Activated T-helper 2 cell treated with anti-CD3 and anti-CD28 coated beads, Interferon-gamma antibody, Interleukin-2, Interleukin-4, amounts not matched to agents 10 μg/mL and 5 μg/mL and 100 μg/mL, durations not matched to agents 14 hours and 24 hours and 36 hours (primary cell): Measurements from ENCODE around the gene CEACAM3. TPM values are rescaled to one million over a fixed set of nuclear protein-coding genes. Genes with fewer than 3 reads are reported as not detected.
A peak's percentile ranks its signal among the peaks of the same experiment; 100 is the strongest.

Source experiments
- DNase-seq: peaks from one replicate; pipeline ENCODE4 v3.0.0; 2021; ENCODE audit warnings: low spot score
- H3K27ac Mint-ChIP-seq: one replicate; pipeline ENCODE4 v1.8.0; 2021; ENCODE audit warnings: mixed read lengths
- H3K27me3 Mint-ChIP-seq: one replicate; pipeline ENCODE4 v1.8.0; 2021; ENCODE audit warnings: low read depth, mixed read lengths
- H3K36me3 Mint-ChIP-seq: one replicate; pipeline ENCODE4 v1.8.0; 2021; ENCODE audit warnings: low read depth, mixed read lengths
- H3K4me1 Mint-ChIP-seq: one replicate; pipeline ENCODE4 v1.8.0; 2021; ENCODE audit warnings: low read depth, mixed read lengths
- H3K4me3 Mint-ChIP-seq: one replicate; pipeline ENCODE4 v1.8.0; 2021; ENCODE audit warnings: low read depth, mild to moderate bottlenecking, moderate library complexity, mixed read lengths
- H3K9me3 Mint-ChIP-seq: one replicate; pipeline ENCODE4 v1.8.0; 2021; ENCODE audit warnings: mixed read lengths
- intact Hi-C: fragments of 100-400 bp; cut with micrococcal nuclease; formaldehyde crosslinking; loops from one replicate; pipeline ENCODE4 v1.15.1; 2023
- total RNA-seq: library from RNA; stranded (reverse); gene quantifications from 2 replicates; pipeline ENCODE4 v1.2.3, GENCODE V29; 2022

The CEACAM3 gene
- total RNA-seq, 1 donor from 2014 or later = not detected

- H3K4me1 Mint-ChIP-seq = no peaks in the 10 kb centered on the region
- no peak for DNase-seq
- no peaks in the 10 kb centered on the region for H3K9me3 Mint-ChIP-seq
- no peak overlapping the region for H3K27ac Mint-ChIP-seq
- H3K27me3 Mint-ChIP-seq = peaks cover 29% of the 10 kb centered on the region
- H3K4me3 Mint-ChIP-seq = no peak overlapping the region
- intact Hi-C loops = no loop called here
- H3K36me3 Mint-ChIP-seq = no peaks in the 10 kb centered on the region
Measured at GRCh38 chr19:41853768-41854167, 57.4 kb downstream of the CEACAM3 start.

GRCh38 chr19:41859213-41859617 lies 62.8 kb downstream of the CEACAM3 start:
- no peak overlapping the region for H3K27ac Mint-ChIP-seq
- intact Hi-C loops = loop anchor here (1.0 to 5.0 kb wide), 3 partner anchors 86 to 768 kb away; partner anchors contain the start of gene RABAC1
- no peaks in the 10 kb centered on the region for H3K9me3 Mint-ChIP-seq

GRCh38 chr19:41859618-41860418 lies 63.4 kb downstream of the CEACAM3 start, which contains the start of gene RPS19:
RPS19 (plus strand) TSS chr19:41860255; CDS start chr19:41860775, 520 bp downstream.
- Mint-ChIP-seq H3K9me3 (no peaks in the 10 kb centered on the region), H3K27ac (peak within 1 kb of the TSS; percentile 99), H3K4me1 (peaks cover 35% of the 10 kb centered on the region), H3K4me3 (peak within 1 kb of the TSS; percentile 94), H3K27me3 (peaks cover 4% of the 10 kb centered on the region), H3K36me3 (peaks cover 44% of the 10 kb centered on the region)
- intact Hi-C loops = loop anchor here (1.0 to 5.0 kb wide), 6 partner anchors 11 to 767 kb away; partner anchors contain the start of gene RABAC1
- peak; percentile 97 for DNase-seq

More at GRCh38 chr19:41859213-41859617, 62.8 kb downstream of the CEACAM3 start:
- H3K4me1 Mint-ChIP-seq = peaks cover 29% of the 10 kb centered on the region
- peak overlapping the region; percentile 94 for H3K4me3 Mint-ChIP-seq
- peaks cover 38% of the 10 kb centered on the region for H3K36me3 Mint-ChIP-seq
- peaks cover 11% of the 10 kb centered on the region for H3K27me3 Mint-ChIP-seq
- no peak for DNase-seq

- H3K27ac Mint-ChIP-seq = peak overlapping the region; percentile 86
- peaks cover 51% of the 10 kb centered on the region for H3K36me3 Mint-ChIP-seq
- H3K9me3 Mint-ChIP-seq = no peaks in the 10 kb centered on the region
- intact Hi-C loops = loop anchor here (1.0 to 5.0 kb wide), 3 partner anchors 11 to 537 kb away; no protein-coding TSS in a partner anchor
- peaks cover 39% of the 10 kb centered on the region for H3K4me1 Mint-ChIP-seq
- peak overlapping the region; percentile 94 for H3K4me3 Mint-ChIP-seq
- DNase-seq = no peak
- H3K27me3 Mint-ChIP-seq = no peaks in the 10 kb centered on the region
Measured at GRCh38 chr19:41860419-41861115, 64.2 kb downstream of the CEACAM3 start.

Other genes with a start within 250 kb of the CEACAM3 start
- 16.6 and 19.4 TPM in 2 replicates for gene CEACAM21, start 220.4 kb upstream of the CEACAM3 start, total RNA-seq
- not detected in 2 replicates for gene CEACAM4, start 169.5 kb upstream of the CEACAM3 start, total RNA-seq
- gene CEACAM7, start 108.3 kb upstream of the CEACAM3 start, total RNA-seq = not detected in 2 replicates
- not detected in 2 replicates for gene CEACAM5, start 88.0 kb upstream of the CEACAM3 start, total RNA-seq
- gene CEACAM6, start 41.1 kb upstream of the CEACAM3 start, total RNA-seq = not detected in 2 replicates
- gene LYPD4, start 48.1 kb downstream of the CEACAM3 start, total RNA-seq = not detected in 2 replicates
- not detected in 2 replicates for gene DMRTC2, start 48.5 kb downstream of the CEACAM3 start, total RNA-seq
- 2,928 and 2,943 TPM in 2 replicates for gene RPS19, start 63.7 kb downstream of the CEACAM3 start, total RNA-seq
- 0.67 and 0.84 TPM in 2 replicates for gene CD79A, start 80.7 kb downstream of the CEACAM3 start, total RNA-seq
- gene ARHGEF1, start 86.6 kb downstream of the CEACAM3 start, total RNA-seq = 340 and 353 TPM in 2 replicates
- gene ERFL, start 131.9 kb downstream of the CEACAM3 start, total RNA-seq = 2.1 and 2.3 TPM in 2 replicates
- 54.0 and 57.6 TPM in 2 replicates for gene RABAC1, start 162.7 kb downstream of the CEACAM3 start, total RNA-seq
- gene ATP1A3, start 197.6 kb downstream of the CEACAM3 start, total RNA-seq = 0.97 and 1.7 TPM in 2 replicates